Suppressor macrophage treated with lipopolysaccharide for 1 hour (primary cell): ENCODE measurements around the gene TMEM114.

Source experiments
- DNase-seq, 3 donors: peaks; one replicate each; pipeline ENCODE4 v3.0.0-alpha.2; 2020 to 2022

The TMEM114 gene

DNA sequence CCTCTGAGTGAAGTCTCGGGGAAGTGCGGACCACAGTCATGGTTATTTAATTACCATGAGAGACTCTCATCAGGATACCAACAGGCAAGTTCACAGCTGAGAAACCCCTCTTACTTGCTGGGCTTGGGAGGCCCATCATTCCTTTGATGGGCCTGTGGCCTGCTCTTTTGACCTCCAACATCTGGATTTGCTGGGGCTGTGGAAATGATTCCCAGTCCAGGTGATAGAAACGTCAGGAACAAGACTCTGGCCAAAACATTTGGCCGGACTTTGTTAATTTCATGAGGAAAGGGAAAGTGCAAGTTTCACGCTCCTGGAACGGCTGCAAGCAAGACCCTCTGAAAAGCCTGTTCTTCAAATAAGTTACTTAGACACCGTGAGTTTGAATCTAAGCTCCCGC, 42.5 kb downstream of the TMEM114 start:
- DNase-seq: no peak

DNA sequence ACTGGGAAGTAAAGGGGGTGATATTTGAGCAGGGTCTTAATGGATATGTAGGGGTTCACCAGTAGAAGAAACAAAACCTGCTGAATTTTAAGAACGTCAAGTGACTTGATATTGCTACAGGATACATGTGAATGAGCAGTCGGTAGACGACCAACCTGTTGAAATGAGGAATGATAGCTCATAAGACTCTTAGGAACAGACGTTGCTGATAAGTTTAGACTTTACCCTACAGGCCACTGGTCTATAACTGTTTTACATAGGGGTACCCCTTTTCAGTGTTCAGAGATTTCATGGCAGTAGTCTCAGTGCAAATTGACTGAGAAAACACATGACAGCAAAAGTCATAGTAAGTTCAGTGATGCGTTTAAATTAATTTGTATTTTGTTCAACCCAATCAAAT, 45.9 kb downstream of the TMEM114 start:
- DNase-seq: no peak

DNA sequence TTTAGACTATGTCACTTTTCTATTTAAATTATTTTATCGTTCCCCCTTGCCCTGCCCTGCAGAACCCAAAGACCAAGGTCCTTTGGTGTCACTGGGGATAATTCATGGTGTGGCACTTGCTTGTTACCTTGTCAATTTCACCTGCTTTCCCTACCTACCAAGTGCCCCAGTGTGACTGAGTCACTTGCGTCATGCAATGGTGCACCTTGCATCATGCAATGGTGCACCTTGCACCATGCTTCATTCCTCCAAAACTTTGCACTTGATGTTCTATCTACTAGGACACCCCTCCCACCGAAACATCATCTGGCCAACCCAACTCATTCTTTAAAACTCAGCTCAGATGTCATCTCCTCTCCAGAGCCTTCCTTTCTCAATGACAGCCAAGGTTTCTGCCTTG, 47.1 kb downstream of the TMEM114 start:
- no peak for DNase-seq

DNA sequence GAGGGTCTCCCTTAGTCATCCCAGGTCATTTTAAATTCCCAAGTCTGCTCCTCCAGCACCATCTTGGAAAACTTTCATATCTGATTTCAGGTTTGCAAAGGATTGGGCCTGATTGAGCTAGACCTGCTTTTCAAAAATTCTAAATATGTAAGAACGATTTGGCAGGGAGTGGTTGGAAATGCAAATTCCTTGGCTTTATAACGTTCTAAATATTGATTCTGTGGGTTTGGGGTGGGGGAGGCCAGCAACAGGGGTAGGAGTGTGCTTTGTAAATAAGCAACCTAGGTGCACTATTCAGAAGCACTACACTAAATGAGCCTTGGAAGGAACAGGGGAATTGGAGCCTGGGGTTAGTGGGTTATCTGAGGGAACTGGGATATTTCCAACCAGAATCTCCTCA, 47.9 kb downstream of the TMEM114 start:
- DNase-seq: no peak

DNA sequence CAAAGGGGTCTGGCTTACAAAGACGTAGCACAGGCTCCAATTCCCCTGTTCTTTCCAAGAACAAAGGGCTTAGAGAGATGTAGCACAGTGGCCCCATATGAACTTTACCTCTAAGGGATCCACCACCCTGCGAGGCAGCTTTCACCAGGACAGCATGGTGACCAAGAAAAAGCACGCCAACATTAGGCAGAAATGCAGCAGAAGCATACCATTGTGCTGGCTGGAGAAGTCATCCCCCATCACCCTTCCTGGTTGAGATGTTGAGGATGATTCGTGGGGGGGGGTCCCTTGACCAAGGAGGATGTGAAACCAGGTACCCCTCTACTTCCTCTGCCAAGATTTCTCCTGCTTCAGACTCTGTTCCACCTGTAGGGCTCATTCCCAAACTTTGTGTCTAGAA, 48.4 kb downstream of the TMEM114 start:
- no peak for DNase-seq

DNA sequence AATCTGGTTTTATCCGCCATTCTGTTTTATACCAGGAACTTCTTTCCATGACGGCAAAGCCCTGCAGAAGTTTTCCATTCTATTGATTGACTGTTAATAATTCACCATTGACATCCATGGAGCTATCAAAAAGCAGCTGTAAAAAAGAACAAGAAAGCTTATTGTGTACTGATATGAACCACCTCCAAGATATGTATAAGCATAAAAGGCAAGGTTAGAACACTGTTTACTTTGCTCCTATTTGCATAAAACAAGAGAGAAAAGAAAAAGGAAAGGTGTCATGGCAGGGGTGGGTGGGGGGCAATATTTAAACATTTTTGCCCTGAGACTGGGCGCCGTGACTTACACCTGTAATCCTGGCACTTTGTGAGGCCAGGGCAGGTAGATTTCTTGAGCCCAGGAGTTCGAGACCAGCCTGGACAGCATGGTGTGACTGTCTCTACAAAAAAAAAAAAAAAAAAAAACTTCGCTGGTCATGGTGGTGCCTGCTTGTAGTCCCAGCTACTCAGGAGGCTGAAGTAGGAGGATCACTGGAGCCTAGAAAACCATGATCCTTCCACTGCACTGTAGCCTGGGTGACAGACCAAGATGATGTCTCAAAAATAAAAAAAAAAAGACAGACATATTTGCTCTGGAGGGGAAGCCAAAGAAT, 52.5 kb downstream of the TMEM114 start:
- DNase-seq: no peak

DNA sequence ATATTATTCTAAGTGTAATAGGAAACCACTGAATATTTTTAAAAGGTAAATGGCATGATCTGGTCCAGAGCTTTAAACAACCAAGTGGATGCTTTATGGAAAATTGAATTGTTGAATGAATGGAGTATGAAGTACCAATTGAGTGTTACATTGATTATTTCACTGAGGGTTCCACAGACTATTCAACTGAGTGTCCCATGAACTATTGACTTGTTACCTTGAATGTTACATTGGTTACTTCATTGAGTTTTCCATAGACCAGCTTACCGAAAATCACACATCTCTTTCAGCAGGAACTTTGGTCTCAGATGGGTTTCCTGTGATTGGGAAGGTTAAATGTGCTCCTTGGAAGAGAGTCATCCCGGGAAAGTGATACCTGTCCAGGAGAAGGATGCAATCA, 56.8 kb downstream of the TMEM114 start:
- no peak for DNase-seq

DNA sequence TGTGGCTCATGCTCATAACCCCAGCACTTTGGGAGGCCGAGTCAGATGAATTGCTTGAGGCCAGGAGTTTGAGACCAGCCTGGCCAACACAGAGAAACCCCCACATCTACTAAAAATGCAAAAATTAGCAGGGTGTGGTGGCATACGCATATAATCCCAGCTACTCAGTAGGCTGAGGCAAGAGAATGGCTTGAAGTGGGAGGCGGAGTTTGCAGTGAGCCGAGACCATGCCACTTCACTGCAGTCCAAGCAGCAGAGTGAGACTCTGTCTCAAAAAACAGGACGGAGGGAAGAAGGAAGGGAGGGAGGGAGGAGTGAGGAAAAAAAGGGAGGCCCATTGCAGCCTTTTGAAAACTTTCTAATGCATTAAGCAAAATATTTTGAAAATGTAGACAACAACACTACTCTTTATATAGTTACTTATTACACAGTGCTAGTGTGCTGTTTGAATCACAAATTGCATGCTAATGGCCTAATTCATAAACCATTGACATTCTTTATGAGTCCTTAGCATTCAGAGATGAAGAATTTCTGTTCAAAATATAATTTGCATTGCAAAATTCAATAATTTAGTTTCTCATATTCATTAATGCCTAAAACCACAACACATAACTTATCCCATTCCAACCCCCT, 59.4 kb downstream of the TMEM114 start:
- no peak for DNase-seq

DNA sequence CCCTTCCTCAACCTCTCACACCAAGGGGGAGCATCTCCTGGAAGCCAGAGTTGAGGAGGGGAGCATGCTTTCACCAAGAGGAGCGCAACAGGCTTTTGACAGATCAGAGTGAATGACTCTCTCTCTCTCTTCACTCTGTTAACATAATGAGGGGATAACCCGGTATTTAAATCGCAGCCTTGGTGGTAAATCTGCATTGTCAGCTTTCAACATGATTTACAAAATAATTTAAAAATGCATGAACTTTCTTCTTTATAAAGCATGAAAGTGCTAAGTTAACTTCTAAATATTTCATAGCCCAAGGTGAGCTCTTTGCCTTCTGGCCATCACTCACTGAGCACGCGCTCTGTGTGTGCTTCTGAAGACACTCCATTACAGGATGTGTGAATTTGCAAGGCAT, 61.8 kb downstream of the TMEM114 start:
- no peak for DNase-seq

DNA sequence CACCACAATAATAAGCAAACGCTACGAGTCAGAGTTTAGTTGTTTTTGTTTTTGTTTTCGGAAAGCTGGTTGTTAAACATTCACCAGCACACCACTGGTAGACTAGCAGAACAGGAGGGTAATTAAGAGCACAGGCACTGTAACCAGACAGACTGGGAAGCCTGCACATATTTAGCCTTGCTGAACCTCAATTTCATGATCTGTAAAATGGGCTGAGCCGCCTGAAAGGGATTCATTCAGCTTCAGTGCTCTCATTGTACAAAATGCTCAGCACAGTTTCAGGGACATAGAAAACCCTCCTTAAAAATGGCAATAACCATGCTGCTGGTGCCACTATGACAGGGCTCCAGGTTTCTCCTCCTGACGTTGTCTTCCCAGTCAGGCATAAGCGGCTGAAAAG, 66.4 kb downstream of the TMEM114 start:
- DNase-seq: no peak

DNA sequence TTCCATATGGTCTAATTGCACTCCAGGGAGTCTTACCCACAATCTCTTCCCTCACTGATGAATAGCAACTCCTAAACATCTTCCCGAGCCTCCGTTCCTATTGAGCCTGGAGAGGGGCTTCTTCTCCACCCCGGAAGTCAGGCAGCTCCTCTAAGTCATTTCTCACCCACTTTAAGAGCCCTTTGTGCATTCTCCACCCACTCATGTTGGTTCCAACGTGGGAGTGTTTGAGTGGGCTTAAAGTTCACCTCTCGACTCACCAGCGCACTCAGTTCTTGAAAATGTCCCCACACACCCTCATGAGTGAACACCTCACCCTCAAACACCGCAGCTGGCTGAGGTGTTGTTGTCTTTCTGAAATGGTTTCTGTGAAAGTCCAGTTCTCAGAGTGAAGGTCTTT, 67.6 kb downstream of the TMEM114 start:
- DNase-seq: peak in 1 of 3 donors; percentile 7

DNA sequence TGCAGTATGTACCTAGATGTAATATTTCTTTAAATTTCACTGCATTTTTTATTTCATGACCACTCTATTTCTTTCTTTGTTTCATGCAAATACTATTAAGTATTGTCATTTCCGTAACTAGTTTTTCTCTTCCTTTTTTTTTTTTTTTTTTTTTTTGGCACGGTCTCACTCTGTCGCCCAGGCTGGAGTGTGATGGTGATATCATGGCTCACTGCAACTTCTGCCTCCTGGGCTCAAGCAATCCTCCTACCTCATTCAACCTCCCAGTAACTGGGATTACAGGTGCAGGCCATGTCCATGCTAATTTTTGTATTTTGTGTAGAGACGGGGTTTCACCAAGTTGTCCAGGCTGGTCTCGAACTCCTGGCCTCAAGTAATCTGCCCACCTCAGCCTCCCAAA, 70.7 kb downstream of the TMEM114 start:
- no peak for DNase-seq
